Measurements from ENCODE around the gene ASMT. TPM values are rescaled to one million over a fixed set of nuclear protein-coding genes. Genes with fewer than 3 reads are reported as not detected.

The ASMT gene
- total RNA-seq, 2 donors from 2014 or later, result 0.27 TPM; not detected in 1

- Histone ChIP-seq H3K36me3 (peaks cover 23% of the 10 kb centered on the region), H3K4me1 (peaks cover 7% of the 10 kb centered on the region), H3K9ac (ENCODE audit: low read depth in 2 of 2, low read length in 2 of 2) (no peak overlapping the region), H3K9me3 (no peaks in the 10 kb centered on the region), H3K4me3 (no peak overlapping the region), H3K27me3 (no peaks in the 10 kb centered on the region), H3K27ac (no peak overlapping the region)
- TF ChIP-seq, protein P1, sequence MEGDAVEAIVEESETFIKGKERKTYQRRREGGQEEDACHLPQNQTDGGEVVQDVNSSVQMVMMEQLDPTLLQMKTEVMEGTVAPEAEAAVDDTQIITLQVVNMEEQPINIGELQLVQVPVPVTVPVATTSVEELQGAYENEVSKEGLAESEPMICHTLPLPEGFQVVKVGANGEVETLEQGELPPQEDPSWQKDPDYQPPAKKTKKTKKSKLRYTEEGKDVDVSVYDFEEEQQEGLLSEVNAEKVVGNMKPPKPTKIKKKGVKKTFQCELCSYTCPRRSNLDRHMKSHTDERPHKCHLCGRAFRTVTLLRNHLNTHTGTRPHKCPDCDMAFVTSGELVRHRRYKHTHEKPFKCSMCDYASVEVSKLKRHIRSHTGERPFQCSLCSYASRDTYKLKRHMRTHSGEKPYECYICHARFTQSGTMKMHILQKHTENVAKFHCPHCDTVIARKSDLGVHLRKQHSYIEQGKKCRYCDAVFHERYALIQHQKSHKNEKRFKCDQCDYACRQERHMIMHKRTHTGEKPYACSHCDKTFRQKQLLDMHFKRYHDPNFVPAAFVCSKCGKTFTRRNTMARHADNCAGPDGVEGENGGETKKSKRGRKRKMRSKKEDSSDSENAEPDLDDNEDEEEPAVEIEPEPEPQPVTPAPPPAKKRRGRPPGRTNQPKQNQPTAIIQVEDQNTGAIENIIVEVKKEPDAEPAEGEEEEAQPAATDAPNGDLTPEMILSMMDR (IDR thresholded peaks at IDR 0.05), result no peak
- no peak for DNase-seq
- intact Hi-C loops (cut with DNase I), result loop anchor here (10.0 kb wide), 1 partner anchor 201 kb away; the partner anchor contains the start of gene SLC25A6
These were observed 19.2 kb upstream of the ASMT start for GRCh38 chrX:1595711-1596060.

GRCh38 chrX:1596676-1597344 lies 18.0 kb upstream of the ASMT start:
- Histone ChIP-seq H3K9me3 (no peaks in the 10 kb centered on the region), H3K4me3 (no peak overlapping the region), H3K36me3 (peaks cover 29% of the 10 kb centered on the region), H3K4me1 (peaks cover 7% of the 10 kb centered on the region), H3K27ac (no peak overlapping the region), H3K9ac (ENCODE audit: low read depth in 2 of 2, low read length in 2 of 2) (no peak overlapping the region), H3K27me3 (no peaks in the 10 kb centered on the region)
- intact Hi-C loops (cut with DNase I), result loop anchor here (10.0 kb wide), 1 partner anchor 202 kb away; the partner anchor contains the start of gene SLC25A6
- TF ChIP-seq, protein P1 (IDR thresholded peaks at IDR 0.05), result no peak
- DNase-seq, result no peak

- Histone ChIP-seq H3K27me3 (no peaks in the 10 kb centered on the region), H3K27ac (no peak overlapping the region), H3K9me3 (no peaks in the 10 kb centered on the region), H3K4me1 (peaks cover 7% of the 10 kb centered on the region), H3K4me3 (no peak overlapping the region), H3K36me3 (peaks cover 32% of the 10 kb centered on the region), H3K9ac (ENCODE audit: low read depth in 2 of 2, low read length in 2 of 2) (no peak overlapping the region)
- TF ChIP-seq, protein P1 (IDR thresholded peaks at IDR 0.05), result no peak
- no peak for DNase-seq
- intact Hi-C loops (cut with DNase I), result loop anchor here (10.0 kb wide), 1 partner anchor 203 kb away; the partner anchor contains the start of gene SLC25A6
These were observed 17.4 kb upstream of the ASMT start for GRCh38 chrX:1597345-1598020.

- Histone ChIP-seq H3K9me3 (no peaks in the 10 kb centered on the region), H3K4me1 (peaks cover 1% of the 10 kb centered on the region), H3K9ac (ENCODE audit: low read depth in 2 of 2, low read length in 2 of 2) (no peak overlapping the region), H3K27ac (no peak overlapping the region), H3K36me3 (peaks cover 32% of the 10 kb centered on the region), H3K27me3 (no peaks in the 10 kb centered on the region), H3K4me3 (no peak overlapping the region)
- no peak for DNase-seq
- TF ChIP-seq, protein P1 (IDR thresholded peaks at IDR 0.05), result no peak
- intact Hi-C loops (cut with DNase I), result loop anchor here (10.0 kb wide), 1 partner anchor 203 kb away; the partner anchor contains the start of gene SLC25A6
These were observed 16.6 kb upstream of the ASMT start for GRCh38 chrX:1598021-1598875.
